ENCODE results near the gene CNTN4.
"Not testable (repeated sequence)": the region's sequence is repeated elsewhere in the genome, so short reads cannot be mapped to it uniquely, and the experiment has no call there.

Gene CNTN4

GRCh38 chr3:2810723-2811122 lies 712.1 kb downstream of the CNTN4 start:
- H3K4me1 ChIP-seq (ENCODE audit: control insufficient read depth in 1 of 2, insufficient read depth in 2 of 2, low read length in 2 of 2), result no peaks in the 10 kb centered on the region
- H3K4me3 ChIP-seq (ENCODE audit: low read depth in 1 of 2, low read length in 2 of 2), result no peak overlapping the region
- H3K27me3 ChIP-seq (ENCODE audit: low read depth, low read length), result no peaks in the 10 kb centered on the region
- H3K27ac ChIP-seq (ENCODE audit: low read length), result no peak overlapping the region
- no peaks in the 10 kb centered on the region for H3K9me3 ChIP-seq (ENCODE audit: control insufficient read depth in 1 of 2, low read length in 2 of 2)
- no peaks in the 10 kb centered on the region for H3K36me3 ChIP-seq (ENCODE audit: control insufficient read depth in 1 of 2, insufficient read depth in 2 of 2, low read length in 2 of 2)

GRCh38 chr3:2819571-2819970 lies 720.9 kb downstream of the CNTN4 start:
- Histone ChIP-seq H3K27me3 (ENCODE audit: low read depth, low read length) (no peaks in the 10 kb centered on the region), H3K36me3 (ENCODE audit: control insufficient read depth in 1 of 2, insufficient read depth in 2 of 2, low read length in 2 of 2) (no peaks in the 10 kb centered on the region), H3K4me1 (ENCODE audit: control insufficient read depth in 1 of 2, insufficient read depth in 2 of 2, low read length in 2 of 2) (no peaks in the 10 kb centered on the region), H3K4me3 (ENCODE audit: low read depth in 1 of 2, low read length in 2 of 2) (no peak overlapping the region), H3K9me3 (ENCODE audit: control insufficient read depth in 1 of 2, low read length in 2 of 2) (no peaks in the 10 kb centered on the region), H3K27ac (ENCODE audit: low read length) (no peak overlapping the region)

GRCh38 chr3:2820982-2821381 lies 722.3 kb downstream of the CNTN4 start:
- H3K27ac ChIP-seq (ENCODE audit: low read length); H3K4me3 ChIP-seq (ENCODE audit: low read depth in 1 of 2, low read length in 2 of 2); H3K9me3 ChIP-seq (ENCODE audit: control insufficient read depth in 1 of 2, low read length in 2 of 2); H3K36me3 ChIP-seq (ENCODE audit: control insufficient read depth in 1 of 2, insufficient read depth in 2 of 2, low read length in 2 of 2); H3K4me1 ChIP-seq (ENCODE audit: control insufficient read depth in 1 of 2, insufficient read depth in 2 of 2, low read length in 2 of 2); H3K27me3 ChIP-seq (ENCODE audit: low read depth, low read length): not testable (repeated sequence)

GRCh38 chr3:2822611-2823010 lies 723.9 kb downstream of the CNTN4 start:
- Histone ChIP-seq H3K9me3 (ENCODE audit: control insufficient read depth in 1 of 2, low read length in 2 of 2) (no peaks in the 10 kb centered on the region), H3K27ac (ENCODE audit: low read length) (no peak overlapping the region), H3K4me3 (ENCODE audit: low read depth in 1 of 2, low read length in 2 of 2) (no peak overlapping the region), H3K36me3 (ENCODE audit: control insufficient read depth in 1 of 2, insufficient read depth in 2 of 2, low read length in 2 of 2) (no peaks in the 10 kb centered on the region), H3K4me1 (ENCODE audit: control insufficient read depth in 1 of 2, insufficient read depth in 2 of 2, low read length in 2 of 2) (no peaks in the 10 kb centered on the region), H3K27me3 (ENCODE audit: low read depth, low read length) (no peaks in the 10 kb centered on the region)

- H3K4me1 ChIP-seq (ENCODE audit: control insufficient read depth in 1 of 2, insufficient read depth in 2 of 2, low read length in 2 of 2), result no peaks in the 10 kb centered on the region
- no peak overlapping the region for H3K27ac ChIP-seq (ENCODE audit: low read length)
- H3K4me3 ChIP-seq (ENCODE audit: low read depth in 1 of 2, low read length in 2 of 2), result no peak overlapping the region
- no peaks in the 10 kb centered on the region for H3K9me3 ChIP-seq (ENCODE audit: control insufficient read depth in 1 of 2, low read length in 2 of 2)
- H3K27me3 ChIP-seq (ENCODE audit: low read depth, low read length), result no peaks in the 10 kb centered on the region
- H3K36me3 ChIP-seq (ENCODE audit: control insufficient read depth in 1 of 2, insufficient read depth in 2 of 2, low read length in 2 of 2), result no peaks in the 10 kb centered on the region
Measured at GRCh38 chr3:2823031-2823430, 724.4 kb downstream of the CNTN4 start.

GRCh38 chr3:2823437-2824211 lies 725.0 kb downstream of the CNTN4 start:
- Histone ChIP-seq H3K27me3 (ENCODE audit: low read depth, low read length) (no peaks in the 10 kb centered on the region), H3K4me3 (ENCODE audit: low read depth in 1 of 2, low read length in 2 of 2) (no peak overlapping the region), H3K9me3 (ENCODE audit: control insufficient read depth in 1 of 2, low read length in 2 of 2) (no peaks in the 10 kb centered on the region), H3K4me1 (ENCODE audit: control insufficient read depth in 1 of 2, insufficient read depth in 2 of 2, low read length in 2 of 2) (no peaks in the 10 kb centered on the region), H3K27ac (ENCODE audit: low read length) (no peak overlapping the region), H3K36me3 (ENCODE audit: control insufficient read depth in 1 of 2, insufficient read depth in 2 of 2, low read length in 2 of 2) (no peaks in the 10 kb centered on the region)

- Histone ChIP-seq H3K4me1 (ENCODE audit: control insufficient read depth in 1 of 2, insufficient read depth in 2 of 2, low read length in 2 of 2) (no peaks in the 10 kb centered on the region), H3K36me3 (ENCODE audit: control insufficient read depth in 1 of 2, insufficient read depth in 2 of 2, low read length in 2 of 2) (no peaks in the 10 kb centered on the region), H3K27ac (ENCODE audit: low read length) (no peak overlapping the region), H3K9me3 (ENCODE audit: control insufficient read depth in 1 of 2, low read length in 2 of 2) (no peaks in the 10 kb centered on the region), H3K27me3 (ENCODE audit: low read depth, low read length) (no peaks in the 10 kb centered on the region), H3K4me3 (ENCODE audit: low read depth in 1 of 2, low read length in 2 of 2) (no peak overlapping the region)
Measured at GRCh38 chr3:2826036-2826435, 727.4 kb downstream of the CNTN4 start.

GRCh38 chr3:2826453-2826852 lies 727.8 kb downstream of the CNTN4 start:
- Histone ChIP-seq H3K27me3 (ENCODE audit: low read depth, low read length) (no peaks in the 10 kb centered on the region), H3K9me3 (ENCODE audit: control insufficient read depth in 1 of 2, low read length in 2 of 2) (no peaks in the 10 kb centered on the region), H3K36me3 (ENCODE audit: control insufficient read depth in 1 of 2, insufficient read depth in 2 of 2, low read length in 2 of 2) (no peaks in the 10 kb centered on the region), H3K4me3 (ENCODE audit: low read depth in 1 of 2, low read length in 2 of 2) (no peak overlapping the region), H3K4me1 (ENCODE audit: control insufficient read depth in 1 of 2, insufficient read depth in 2 of 2, low read length in 2 of 2) (no peaks in the 10 kb centered on the region), H3K27ac (ENCODE audit: low read length) (no peak overlapping the region)

GRCh38 chr3:2837239-2837638 lies 738.6 kb downstream of the CNTN4 start:
- H3K9me3 ChIP-seq (ENCODE audit: control insufficient read depth in 1 of 2, low read length in 2 of 2), result no peaks in the 10 kb centered on the region
- no peak overlapping the region for H3K27ac ChIP-seq (ENCODE audit: low read length)
- no peak overlapping the region for H3K4me3 ChIP-seq (ENCODE audit: low read depth in 1 of 2, low read length in 2 of 2)
- no peaks in the 10 kb centered on the region for H3K4me1 ChIP-seq (ENCODE audit: control insufficient read depth in 1 of 2, insufficient read depth in 2 of 2, low read length in 2 of 2)
- H3K27me3 ChIP-seq (ENCODE audit: low read depth, low read length), result no peaks in the 10 kb centered on the region
- no peaks in the 10 kb centered on the region for H3K36me3 ChIP-seq (ENCODE audit: control insufficient read depth in 1 of 2, insufficient read depth in 2 of 2, low read length in 2 of 2)

- no peaks in the 10 kb centered on the region for H3K36me3 ChIP-seq (ENCODE audit: control insufficient read depth in 1 of 2, insufficient read depth in 2 of 2, low read length in 2 of 2)
- H3K4me1 ChIP-seq (ENCODE audit: control insufficient read depth in 1 of 2, insufficient read depth in 2 of 2, low read length in 2 of 2), result no peaks in the 10 kb centered on the region
- H3K27me3 ChIP-seq (ENCODE audit: low read depth, low read length), result no peaks in the 10 kb centered on the region
- H3K4me3 ChIP-seq (ENCODE audit: low read depth in 1 of 2, low read length in 2 of 2), result no peak overlapping the region
- no peak overlapping the region for H3K27ac ChIP-seq (ENCODE audit: low read length)
- H3K9me3 ChIP-seq (ENCODE audit: control insufficient read depth in 1 of 2, low read length in 2 of 2), result no peaks in the 10 kb centered on the region
Measured at GRCh38 chr3:2837910-2838309, 739.2 kb downstream of the CNTN4 start.

- no peak overlapping the region for H3K4me3 ChIP-seq (ENCODE audit: low read depth in 1 of 2, low read length in 2 of 2)
- no peaks in the 10 kb centered on the region for H3K36me3 ChIP-seq (ENCODE audit: control insufficient read depth in 1 of 2, insufficient read depth in 2 of 2, low read length in 2 of 2)
- H3K9me3 ChIP-seq (ENCODE audit: control insufficient read depth in 1 of 2, low read length in 2 of 2), result no peaks in the 10 kb centered on the region
- no peaks in the 10 kb centered on the region for H3K27me3 ChIP-seq (ENCODE audit: low read depth, low read length)
- H3K4me1 ChIP-seq (ENCODE audit: control insufficient read depth in 1 of 2, insufficient read depth in 2 of 2, low read length in 2 of 2), result no peaks in the 10 kb centered on the region
- H3K27ac ChIP-seq (ENCODE audit: low read length), result no peak overlapping the region
Measured at GRCh38 chr3:2838546-2839157, 740.0 kb downstream of the CNTN4 start.

GRCh38 chr3:2839876-2840275 lies 741.2 kb downstream of the CNTN4 start:
- no peaks in the 10 kb centered on the region for H3K4me1 ChIP-seq (ENCODE audit: control insufficient read depth in 1 of 2, insufficient read depth in 2 of 2, low read length in 2 of 2)
- no peaks in the 10 kb centered on the region for H3K36me3 ChIP-seq (ENCODE audit: control insufficient read depth in 1 of 2, insufficient read depth in 2 of 2, low read length in 2 of 2)
- H3K27ac ChIP-seq (ENCODE audit: low read length), result no peak overlapping the region
- no peak overlapping the region for H3K4me3 ChIP-seq (ENCODE audit: low read depth in 1 of 2, low read length in 2 of 2)
- H3K27me3 ChIP-seq (ENCODE audit: low read depth, low read length), result no peaks in the 10 kb centered on the region
- no peaks in the 10 kb centered on the region for H3K9me3 ChIP-seq (ENCODE audit: control insufficient read depth in 1 of 2, low read length in 2 of 2)
